Effector memory CD4-positive, alpha-beta T cell (primary cell): ENCODE results near the gene EIPR1.
"Not testable (repeated sequence)": the region's sequence is repeated elsewhere in the genome, so short reads cannot be mapped to it uniquely, and the experiment has no call there.

Experiments
- DNase-seq, 3 donors: peaks; one replicate each; pipeline ENCODE4 v3.0.0-alpha.2; 2020
- H3K27ac ChIP-seq: 2 replicates; pipeline ENCODE4 v1.7.0; 2013; ENCODE audit warnings: mild to moderate bottlenecking, low read length, moderate library complexity; ENCODE audit not compliant: insufficient read depth, poor library complexity, severe bottlenecking
- H3K27me3 ChIP-seq: replicated peaks from 2 replicates; pipeline ENCODE4 v1.7.0; 2013; ENCODE audit warnings: mild to moderate bottlenecking, low read length; ENCODE audit not compliant: insufficient read depth, control insufficient read depth, poor library complexity, severe bottlenecking
- H3K36me3 ChIP-seq: 2 replicates; pipeline ENCODE4 v1.7.0; 2013; ENCODE audit warnings: mild to moderate bottlenecking, low read length, moderate library complexity; ENCODE audit not compliant: control insufficient read depth, insufficient read depth
- H3K4me1 ChIP-seq: 2 replicates; pipeline ENCODE4 v1.7.0; 2013; ENCODE audit warnings: low read length, mild to moderate bottlenecking; ENCODE audit not compliant: control insufficient read depth, insufficient read depth, poor library complexity, severe bottlenecking
- H3K4me3 ChIP-seq: 2 replicates; pipeline ENCODE4 v1.7.0; 2013; ENCODE audit warnings: low read length, low read depth, mild to moderate bottlenecking; ENCODE audit not compliant: insufficient read depth, poor library complexity, severe bottlenecking
- H3K9me3 ChIP-seq: 2 replicates; pipeline ENCODE4 v1.7.0; 2013; ENCODE audit warnings: mild to moderate bottlenecking, low read length, moderate library complexity; ENCODE audit not compliant: control insufficient read depth

The EIPR1 gene

DNA sequence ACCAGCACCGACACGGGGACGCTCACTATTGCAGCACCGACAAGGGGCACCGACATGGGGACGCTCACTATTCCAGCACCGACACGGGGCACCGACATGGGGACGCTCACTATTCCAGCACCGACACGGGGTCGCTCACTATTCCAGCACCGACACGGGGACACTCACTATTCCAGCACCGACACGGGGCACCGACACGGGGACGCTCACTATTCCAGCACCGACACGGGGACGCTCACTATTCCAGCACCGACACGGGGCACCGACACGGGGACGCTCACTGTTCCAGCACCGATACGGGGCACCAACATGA lies 196.8 kb downstream of the EIPR1 start:
- DNase-seq, H3K9me3 ChIP-seq, H3K27me3 ChIP-seq, H3K4me1 ChIP-seq, H3K27ac ChIP-seq, H3K4me3 ChIP-seq, H3K36me3 ChIP-seq: not testable (repeated sequence)

DNA sequence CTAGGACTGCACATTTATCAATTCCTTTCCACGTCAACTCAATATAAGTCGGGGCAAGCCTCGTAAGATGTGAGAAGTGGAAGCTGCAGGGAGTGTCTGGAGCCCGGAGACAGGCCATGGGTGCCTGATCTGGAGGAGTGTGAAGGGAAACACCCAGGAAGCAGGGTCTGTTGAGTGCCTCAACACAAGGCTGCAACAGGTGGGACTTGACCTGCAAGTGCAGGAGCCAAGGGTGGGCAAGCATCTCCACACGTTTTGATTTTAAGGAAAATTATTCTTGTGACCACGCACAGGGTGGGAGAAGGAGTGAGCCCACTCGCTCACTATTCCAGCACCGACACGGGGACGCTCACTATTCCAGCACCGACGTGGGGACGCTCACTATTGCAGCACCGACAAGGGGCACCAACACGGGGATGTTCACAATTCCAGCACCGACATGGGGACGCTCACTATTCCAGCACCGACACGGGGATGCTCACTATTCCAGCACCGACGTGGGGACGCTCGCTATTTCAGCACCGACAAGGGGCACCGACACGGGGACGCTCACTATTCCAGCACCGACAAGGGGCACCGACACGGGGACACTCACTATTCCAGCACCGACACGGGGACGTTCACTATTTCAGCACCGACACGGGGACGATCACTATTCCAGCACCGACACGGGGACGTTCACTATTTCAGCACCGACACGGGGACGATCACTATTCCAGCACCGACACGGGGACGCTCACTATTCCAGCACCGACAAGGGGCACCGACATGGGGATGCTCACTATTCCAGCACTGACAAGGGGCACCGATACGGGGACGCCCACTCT lies 197.3 kb downstream of the EIPR1 start:
- no peak for DNase-seq
- Histone ChIP-seq H3K27ac (no peak overlapping the region), H3K4me1 (no peaks in the 10 kb centered on the region), H3K4me3 (no peak overlapping the region), H3K36me3 (no peaks in the 10 kb centered on the region), H3K9me3 (no peaks in the 10 kb centered on the region), H3K27me3 (no peaks in the 10 kb centered on the region)

DNA sequence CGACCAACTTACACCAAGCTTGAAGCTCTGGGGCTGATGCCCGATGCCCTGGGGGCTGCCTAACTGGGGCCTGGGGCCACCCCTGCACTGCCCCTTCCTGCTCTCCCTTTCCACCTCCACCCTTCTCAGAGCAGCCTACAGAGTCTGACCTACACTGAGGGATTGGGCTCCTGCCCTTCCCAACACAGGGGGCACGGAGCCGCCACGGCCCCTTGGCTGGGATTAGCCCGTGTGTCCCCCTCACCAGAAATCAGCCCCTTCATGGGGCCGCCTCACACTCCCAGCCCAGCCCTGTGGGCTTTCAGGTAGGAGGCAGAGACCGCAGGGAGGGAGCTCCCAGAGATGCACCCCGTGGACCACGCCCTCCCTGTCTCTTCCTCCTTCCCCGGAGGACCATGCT lies 198.0 kb downstream of the EIPR1 start:
- no peak for DNase-seq
- Histone ChIP-seq H3K27me3 (no peaks in the 10 kb centered on the region), H3K9me3 (no peaks in the 10 kb centered on the region), H3K36me3 (no peaks in the 10 kb centered on the region), H3K27ac (no peak overlapping the region), H3K4me1 (no peaks in the 10 kb centered on the region), H3K4me3 (no peak overlapping the region)

GRCh38 chr2:3179208-3179607 lies 198.4 kb downstream of the EIPR1 start:
- Histone ChIP-seq H3K27ac (no peak overlapping the region), H3K27me3 (no peaks in the 10 kb centered on the region), H3K4me1 (no peaks in the 10 kb centered on the region), H3K36me3 (no peaks in the 10 kb centered on the region), H3K9me3 (no peaks in the 10 kb centered on the region), H3K4me3 (no peak overlapping the region)
- no peak for DNase-seq

DNA sequence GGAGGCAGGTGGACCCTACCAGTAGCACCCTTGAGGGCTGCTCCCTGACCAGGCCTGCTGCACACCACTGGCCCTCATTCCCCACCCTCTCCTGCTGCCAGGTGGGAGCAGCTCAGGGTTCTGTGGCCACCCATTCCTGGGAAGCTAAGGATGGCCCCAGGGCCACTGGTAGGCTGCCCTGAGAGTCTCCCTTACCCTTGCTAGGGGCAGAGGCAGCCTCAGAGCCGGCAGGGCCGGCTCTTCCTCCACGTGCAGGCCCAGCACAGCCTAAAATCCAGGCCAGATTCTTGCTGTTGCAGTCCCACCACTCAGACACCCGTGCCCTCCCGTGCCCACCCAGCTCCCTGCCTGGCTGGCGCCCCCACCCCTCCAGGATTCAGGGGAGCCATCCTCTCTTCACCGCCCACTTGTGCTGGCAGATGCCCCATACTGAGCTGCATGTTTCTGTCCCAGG lies 199.0 kb downstream of the EIPR1 start:
- Histone ChIP-seq H3K36me3 (no peaks in the 10 kb centered on the region), H3K4me1 (no peaks in the 10 kb centered on the region), H3K4me3 (no peak overlapping the region), H3K27ac (no peak overlapping the region), H3K9me3 (no peaks in the 10 kb centered on the region), H3K27me3 (no peaks in the 10 kb centered on the region)
- no peak for DNase-seq

- H3K4me1 ChIP-seq: no peaks in the 10 kb centered on the region
- H3K4me3 ChIP-seq: no peak overlapping the region
- H3K36me3 ChIP-seq: peaks cover under 1% of the 10 kb centered on the region
- no peaks in the 10 kb centered on the region for H3K27me3 ChIP-seq
- no peak for DNase-seq
- no peaks in the 10 kb centered on the region for H3K9me3 ChIP-seq
- no peak overlapping the region for H3K27ac ChIP-seq
Measured at GRCh38 chr2:3177891-3178577, 199.6 kb downstream of the EIPR1 start.

DNA sequence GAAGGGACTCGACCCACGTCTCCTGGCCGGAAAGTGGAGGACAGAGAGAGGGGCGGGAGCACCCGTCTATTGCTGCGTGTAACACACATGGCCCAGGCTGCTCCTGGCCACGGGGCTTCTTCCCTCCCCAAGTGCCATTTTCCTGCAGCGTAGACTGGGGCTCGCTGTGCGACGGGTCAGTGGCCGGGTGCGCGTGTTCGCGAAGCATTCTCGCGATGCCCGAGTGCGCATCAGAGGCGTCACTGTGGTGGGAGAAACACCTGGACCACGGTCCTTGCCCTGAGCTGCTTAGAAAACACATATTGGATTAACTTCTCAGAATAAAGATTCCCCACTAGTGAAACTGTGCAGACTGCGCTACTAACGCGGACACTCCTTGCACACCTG lies 200.8 kb downstream of the EIPR1 start:
- no peak overlapping the region for H3K4me3 ChIP-seq
- no peak for DNase-seq
- peaks cover 8% of the 10 kb centered on the region for H3K36me3 ChIP-seq
- H3K27ac ChIP-seq: no peak overlapping the region
- no peaks in the 10 kb centered on the region for H3K27me3 ChIP-seq
- H3K9me3 ChIP-seq: no peaks in the 10 kb centered on the region
- H3K4me1 ChIP-seq: no peaks in the 10 kb centered on the region

GRCh38 chr2:3176071-3176868 lies 201.3 kb downstream of the EIPR1 start:
- no peaks in the 10 kb centered on the region for H3K9me3 ChIP-seq
- DNase-seq: no peak
- H3K27ac ChIP-seq: no peak overlapping the region
- H3K4me1 ChIP-seq: no peaks in the 10 kb centered on the region
- no peak overlapping the region for H3K4me3 ChIP-seq
- H3K27me3 ChIP-seq: no peaks in the 10 kb centered on the region
- peaks cover 10% of the 10 kb centered on the region for H3K36me3 ChIP-seq

GRCh38 chr2:3175568-3175955 lies 202.1 kb downstream of the EIPR1 start:
- no peaks in the 10 kb centered on the region for H3K27me3 ChIP-seq
- no peak overlapping the region for H3K27ac ChIP-seq
- H3K4me3 ChIP-seq: no peak overlapping the region
- no peaks in the 10 kb centered on the region for H3K9me3 ChIP-seq
- H3K36me3 ChIP-seq: peaks cover 12% of the 10 kb centered on the region
- H3K4me1 ChIP-seq: no peaks in the 10 kb centered on the region
- DNase-seq: no peak
